WTC11 (cell line): ENCODE measurements around the gene HMCN1. TPM values are rescaled to one million over a fixed set of nuclear protein-coding genes. Genes with fewer than 3 reads are reported as not detected.

Experiments used
- ATAC-seq: fragments of 200-7000 bp; cut with Tn5 transposase; 2 replicates; pipeline ENCODE4 v1.10.0; 2021; ENCODE audit warnings: mild to moderate bottlenecking, moderate library complexity
- CTCF ChIA-PET: fragments of 300-600 bp; sonication (Branson Sonifier 250); formaldehyde crosslinking; loops from one replicate; lab custom pipeline; 2021; ENCODE audit warnings: antibody characterized with exemption; lab: Charles Lee
- POLR2A ChIA-PET: fragments of 350-600 bp; sonication (Branson Sonifier 250); formaldehyde crosslinking; loops from one replicate; lab custom pipeline; 2021; ENCODE audit warnings: antibody characterized with exemption; lab: Charles Lee
- DNase-seq: peaks from one replicate; pipeline ENCODE4 v3.0.0; 2021; ENCODE audit warnings: low spot score
- H3K27ac Mint-ChIP-seq: 2 replicates; pipeline ENCODE4 v1.8.0; 2021; ENCODE audit warnings: mixed read lengths
- H3K27me3 Mint-ChIP-seq: 2 replicates; pipeline ENCODE4 v1.8.0; 2021; ENCODE audit warnings: low read depth, mild to moderate bottlenecking, moderate library complexity, mixed read lengths
- H3K36me3 Mint-ChIP-seq: 2 replicates; pipeline ENCODE4 v1.8.0; 2021; ENCODE audit warnings: mixed read lengths
- H3K4me1 Mint-ChIP-seq: 2 replicates; pipeline ENCODE4 v1.8.0; 2022; ENCODE audit warnings: mixed read lengths
- H3K4me3 Mint-ChIP-seq: 2 replicates; pipeline ENCODE4 v1.8.0; 2021; ENCODE audit warnings: mild to moderate bottlenecking, moderate library complexity, mixed read lengths
- H3K9me3 Mint-ChIP-seq: 2 replicates; pipeline ENCODE4 v1.8.0; 2021; ENCODE audit warnings: mixed read lengths
- ARID4B ChIP-seq: sonication (generic); formaldehyde crosslinking; IDR thresholded peaks from 2 replicates; pipeline ENCODE4 v1.8.0; 2023; ENCODE audit warnings: missing genetic modification reagents, mild to moderate bottlenecking, borderline replicate concordance
- ATF3 ChIP-seq: sonication (generic); formaldehyde crosslinking; conservative IDR thresholded peaks from 2 replicates; pipeline ENCODE4 v1.8.1; 2022; ENCODE audit warnings: mild to moderate bottlenecking, missing genetic modification reagents
- CREM ChIP-seq: sonication (generic); formaldehyde crosslinking; IDR thresholded peaks from 2 replicates; pipeline ENCODE4 v1.8.1; 2022; ENCODE audit warnings: mild to moderate bottlenecking, missing genetic modification reagents, moderate library complexity
- E2F1 ChIP-seq: sonication (generic); formaldehyde crosslinking; IDR thresholded peaks from 2 replicates; pipeline ENCODE4 v1.8.0; 2022; ENCODE audit warnings: mild to moderate bottlenecking, missing genetic modification reagents
- FOXJ3 ChIP-seq: sonication (generic); formaldehyde crosslinking; IDR thresholded peaks from 2 replicates; pipeline ENCODE4 v1.9.0; 2021; ENCODE audit warnings: missing genetic modification reagents, mild to moderate bottlenecking, borderline replicate concordance
- GRHL2 ChIP-seq: fragments of 250-450 bp; sonication (Bioruptor Pico); IDR thresholded peaks from 2 replicates; pipeline ENCODE4 v1.8.0; 2022; ENCODE audit warnings: mild to moderate bottlenecking, moderate library complexity; ENCODE audit not compliant: insufficient replicate concordance, severe bottlenecking
- HMGA2 ChIP-seq: fragments of 250-450 bp; sonication (Bioruptor Pico); IDR thresholded peaks from 2 replicates; pipeline ENCODE4 v1.4.0; 2021; ENCODE audit warnings: mild to moderate bottlenecking, moderate library complexity
- IRF1 ChIP-seq: sonication (generic); formaldehyde crosslinking; IDR thresholded peaks from 2 replicates; pipeline ENCODE4 v1.8.0; 2023; ENCODE audit warnings: missing genetic modification reagents
- NR1H2 ChIP-seq: sonication (generic); formaldehyde crosslinking; IDR thresholded peaks from 2 replicates; pipeline ENCODE4 v1.9.0; 2021; ENCODE audit warnings: mild to moderate bottlenecking, moderate library complexity, missing genetic modification reagents
- SMAD3 ChIP-seq: sonication (generic); formaldehyde crosslinking; IDR thresholded peaks from 2 replicates; pipeline ENCODE4 v1.8.0; 2022; ENCODE audit warnings: missing genetic modification reagents, mild to moderate bottlenecking, borderline replicate concordance
- SP1 ChIP-seq: sonication (generic); formaldehyde crosslinking; conservative IDR thresholded peaks from 2 replicates; pipeline ENCODE4 v1.8.1; 2022; ENCODE audit warnings: missing genetic modification reagents
- ZNF263 ChIP-seq: sonication (generic); formaldehyde crosslinking; IDR thresholded peaks from 2 replicates; pipeline ENCODE4 v1.8.1; 2022; ENCODE audit warnings: low read depth, mild to moderate bottlenecking, moderate library complexity, missing genetic modification reagents
- ZNF396 ChIP-seq: fragments of 250-450 bp; sonication (Bioruptor Pico); IDR thresholded peaks from 2 replicates; pipeline ENCODE4 v1.8.0; 2021; ENCODE audit warnings: mild to moderate bottlenecking, moderate library complexity, borderline replicate concordance
- ZNF423 ChIP-seq: fragments of 250-450 bp; sonication (Bioruptor Pico); IDR thresholded peaks from 2 replicates; pipeline ENCODE4 v2.1.2; 2022; ENCODE audit warnings: mild to moderate bottlenecking, moderate library complexity
- ZNF532 ChIP-seq: fragments of 250-450 bp; sonication (Bioruptor Pico); IDR thresholded peaks from 2 replicates; pipeline ENCODE4 v1.9.0; 2021; ENCODE audit warnings: mild to moderate bottlenecking, borderline replicate concordance
- total RNA-seq: library from RNA; stranded (reverse); gene quantifications from 3 replicates; pipeline ENCODE4 v1.2.3, GENCODE V29; 2021
- TF ChIP-seq, protein P1 (sequence below): fragments of 200-600 bp; IDR thresholded peaks from 2 replicates; pipeline ENCODE4 v1.8.0; 2022; ENCODE audit warnings: antibody characterized with exemption
- TF ChIP-seq, protein P2 (sequence below): sonication (generic); formaldehyde crosslinking; IDR thresholded peaks from 2 replicates; pipeline ENCODE4 v1.8.1; 2023; ENCODE audit warnings: mild to moderate bottlenecking, missing genetic modification reagents
- TF ChIP-seq, protein P3 (sequence below): sonication (generic); formaldehyde crosslinking; IDR thresholded peaks from 2 replicates; pipeline ENCODE4 v1.8.1; 2022; ENCODE audit warnings: mild to moderate bottlenecking, moderate library complexity, missing genetic modification reagents
- TF ChIP-seq, protein P4 (sequence below): sonication (generic); formaldehyde crosslinking; IDR thresholded peaks from 2 replicates; pipeline ENCODE4 v1.8.0; 2022; ENCODE audit warnings: mild to moderate bottlenecking, missing genetic modification reagents

HMCN1 gene
- total RNA-seq, 1 experiment from 2014 or later, result 5.6 TPM

DNA sequence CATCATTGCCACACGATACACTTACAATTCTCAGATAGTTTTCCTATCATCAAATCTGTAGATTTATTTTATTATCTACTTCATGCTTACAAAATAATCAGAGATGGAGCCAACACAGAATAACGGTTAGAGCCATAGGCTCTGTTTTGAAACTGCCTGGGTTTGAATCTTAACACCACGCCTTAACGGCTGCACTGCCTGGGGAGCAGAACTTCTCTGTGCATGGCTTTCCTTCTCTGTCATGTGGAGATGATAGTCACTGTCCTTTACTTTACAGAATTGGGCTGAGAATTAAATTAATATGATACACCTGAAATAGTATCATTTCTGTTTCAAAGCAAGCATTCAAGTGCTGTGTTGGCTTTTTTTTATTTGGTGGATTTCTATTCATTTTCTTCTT is 177.8 kb downstream of the HMCN1 start (continued):
- no peak for TF ChIP-seq SMAD3 (CRISPR knock-in tag)
- no peak for TF ChIP-seq ZNF396 (CRISPR knock-in tag)
- TF ChIP-seq CREM (CRISPR knock-in tag), result no peak
- no peak for TF ChIP-seq NR1H2 (CRISPR knock-in tag)
- TF ChIP-seq ZNF263 (CRISPR knock-in tag), result no peak
- TF ChIP-seq, protein P1, sequence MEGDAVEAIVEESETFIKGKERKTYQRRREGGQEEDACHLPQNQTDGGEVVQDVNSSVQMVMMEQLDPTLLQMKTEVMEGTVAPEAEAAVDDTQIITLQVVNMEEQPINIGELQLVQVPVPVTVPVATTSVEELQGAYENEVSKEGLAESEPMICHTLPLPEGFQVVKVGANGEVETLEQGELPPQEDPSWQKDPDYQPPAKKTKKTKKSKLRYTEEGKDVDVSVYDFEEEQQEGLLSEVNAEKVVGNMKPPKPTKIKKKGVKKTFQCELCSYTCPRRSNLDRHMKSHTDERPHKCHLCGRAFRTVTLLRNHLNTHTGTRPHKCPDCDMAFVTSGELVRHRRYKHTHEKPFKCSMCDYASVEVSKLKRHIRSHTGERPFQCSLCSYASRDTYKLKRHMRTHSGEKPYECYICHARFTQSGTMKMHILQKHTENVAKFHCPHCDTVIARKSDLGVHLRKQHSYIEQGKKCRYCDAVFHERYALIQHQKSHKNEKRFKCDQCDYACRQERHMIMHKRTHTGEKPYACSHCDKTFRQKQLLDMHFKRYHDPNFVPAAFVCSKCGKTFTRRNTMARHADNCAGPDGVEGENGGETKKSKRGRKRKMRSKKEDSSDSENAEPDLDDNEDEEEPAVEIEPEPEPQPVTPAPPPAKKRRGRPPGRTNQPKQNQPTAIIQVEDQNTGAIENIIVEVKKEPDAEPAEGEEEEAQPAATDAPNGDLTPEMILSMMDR, result no peak
- TF ChIP-seq FOXJ3, result no peak
- TF ChIP-seq, protein P2, sequence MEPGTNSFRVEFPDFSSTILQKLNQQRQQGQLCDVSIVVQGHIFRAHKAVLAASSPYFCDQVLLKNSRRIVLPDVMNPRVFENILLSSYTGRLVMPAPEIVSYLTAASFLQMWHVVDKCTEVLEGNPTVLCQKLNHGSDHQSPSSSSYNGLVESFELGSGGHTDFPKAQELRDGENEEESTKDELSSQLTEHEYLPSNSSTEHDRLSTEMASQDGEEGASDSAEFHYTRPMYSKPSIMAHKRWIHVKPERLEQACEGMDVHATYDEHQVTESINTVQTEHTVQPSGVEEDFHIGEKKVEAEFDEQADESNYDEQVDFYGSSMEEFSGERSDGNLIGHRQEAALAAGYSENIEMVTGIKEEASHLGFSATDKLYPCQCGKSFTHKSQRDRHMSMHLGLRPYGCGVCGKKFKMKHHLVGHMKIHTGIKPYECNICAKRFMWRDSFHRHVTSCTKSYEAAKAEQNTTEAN (CRISPR knock-in tag), result no peak
- TF ChIP-seq, protein P3, sequence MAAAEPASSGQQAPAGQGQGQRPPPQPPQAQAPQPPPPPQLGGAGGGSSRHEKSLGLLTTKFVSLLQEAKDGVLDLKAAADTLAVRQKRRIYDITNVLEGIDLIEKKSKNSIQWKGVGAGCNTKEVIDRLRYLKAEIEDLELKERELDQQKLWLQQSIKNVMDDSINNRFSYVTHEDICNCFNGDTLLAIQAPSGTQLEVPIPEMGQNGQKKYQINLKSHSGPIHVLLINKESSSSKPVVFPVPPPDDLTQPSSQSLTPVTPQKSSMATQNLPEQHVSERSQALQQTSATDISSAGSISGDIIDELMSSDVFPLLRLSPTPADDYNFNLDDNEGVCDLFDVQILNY (CRISPR knock-in tag), result no peak
- TF ChIP-seq HMGA2 (CRISPR knock-in tag), result no peak
- TF ChIP-seq, all 79 proteins: peak for 0

GRCh38 chr1:185912504-185912903 is 178.3 kb downstream of the HMCN1 start:
- POLR2A ChIA-PET, result no interaction called here
- DNase-seq, result peak; percentile 38
- H3K9me3 Mint-ChIP-seq, result no peaks in the 10 kb centered on the region
- no peaks in the 10 kb centered on the region for H3K27me3 Mint-ChIP-seq
- peak overlapping the region; percentile 4; the same call in 1 of the 2 replicates for H3K4me3 Mint-ChIP-seq
- H3K36me3 Mint-ChIP-seq, result peaks cover 4% of the 10 kb centered on the region; the same call in 1 of the 2 replicates
- H3K4me1 Mint-ChIP-seq, result peaks cover 67% of the 10 kb centered on the region
- peak overlapping the region; percentile 95 for H3K27ac Mint-ChIP-seq
- ATAC-seq, result peak; percentile 96
- CTCF ChIA-PET, result no interaction called here
- TF ChIP-seq ARID4B (CRISPR knock-in tag), result no peak
- no peak for TF ChIP-seq CREM (CRISPR knock-in tag)
- no peak for TF ChIP-seq ATF3 (CRISPR knock-in tag)
- TF ChIP-seq SP1 (CRISPR knock-in tag), result no peak
- no peak for TF ChIP-seq ZNF532
- TF ChIP-seq, protein P4, sequence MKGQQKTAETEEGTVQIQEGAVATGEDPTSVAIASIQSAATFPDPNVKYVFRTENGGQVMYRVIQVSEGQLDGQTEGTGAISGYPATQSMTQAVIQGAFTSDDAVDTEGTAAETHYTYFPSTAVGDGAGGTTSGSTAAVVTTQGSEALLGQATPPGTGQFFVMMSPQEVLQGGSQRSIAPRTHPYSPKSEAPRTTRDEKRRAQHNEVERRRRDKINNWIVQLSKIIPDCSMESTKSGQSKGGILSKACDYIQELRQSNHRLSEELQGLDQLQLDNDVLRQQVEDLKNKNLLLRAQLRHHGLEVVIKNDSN (CRISPR knock-in tag), result no peak
- no peak for TF ChIP-seq IRF1 (CRISPR knock-in tag)
- TF ChIP-seq GRHL2 (CRISPR knock-in tag), result no peak
- no peak for TF ChIP-seq E2F1 (CRISPR knock-in tag)
- TF ChIP-seq ZNF423 (CRISPR knock-in tag), result peak; percentile 93
